CD4-positive, alpha-beta T cell treated with Interleukin-1 beta for 1 hour (primary cell): ENCODE measurements around the gene PAM.
A peak's percentile ranks its signal among the peaks of the same experiment; 100 is the strongest.

Source experiments
- DNase-seq, 2 donors: peaks; one replicate each; pipeline ENCODE4 v3.0.0-alpha.2; 2020 to 2022

The PAM gene

GRCh38 chr5:102782217-102782872 lies 27.2 kb downstream of the PAM start:
- no peak for DNase-seq

GRCh38 chr5:102787134-102787533 lies 32.0 kb downstream of the PAM start:
- DNase-seq: no peak

- DNase-seq: no peak
Measured at GRCh38 chr5:102788788-102789187, 33.7 kb downstream of the PAM start.

GRCh38 chr5:102789469-102789868 lies 34.4 kb downstream of the PAM start:
- DNase-seq: no peak

- no peak for DNase-seq
Measured at GRCh38 chr5:102790748-102791147, 35.6 kb downstream of the PAM start.

GRCh38 chr5:102792705-102793104 lies 37.6 kb downstream of the PAM start:
- peak in 1 of 2 donors; percentile 22 for DNase-seq

- no peak for DNase-seq
Measured at GRCh38 chr5:102794047-102794446, 38.9 kb downstream of the PAM start.

GRCh38 chr5:102794677-102795331 lies 39.7 kb downstream of the PAM start:
- no peak for DNase-seq

GRCh38 chr5:102795526-102795925 lies 40.4 kb downstream of the PAM start:
- DNase-seq: no peak

- no peak for DNase-seq
Measured at GRCh38 chr5:102796009-102796408, 40.9 kb downstream of the PAM start.

GRCh38 chr5:102796498-102796897 lies 41.4 kb downstream of the PAM start:
- DNase-seq: no peak

- DNase-seq: no peak
Measured at GRCh38 chr5:102797322-102797884, 42.3 kb downstream of the PAM start.

- DNase-seq: no peak
Measured at GRCh38 chr5:102798104-102798785, 43.1 kb downstream of the PAM start.

- DNase-seq: no peak
Measured at GRCh38 chr5:102799017-102799416, 43.9 kb downstream of the PAM start.

- no peak for DNase-seq
Measured at GRCh38 chr5:102800427-102800826, 45.3 kb downstream of the PAM start.

GRCh38 chr5:102801371-102801770 lies 46.3 kb downstream of the PAM start:
- peak; percentile 17 to 46 for DNase-seq

- no peak for DNase-seq
Measured at GRCh38 chr5:102802708-102803458, 47.8 kb downstream of the PAM start.

GRCh38 chr5:102807878-102808502 lies 52.9 kb downstream of the PAM start:
- DNase-seq: no peak

GRCh38 chr5:102809033-102809432 lies 53.9 kb downstream of the PAM start:
- DNase-seq: no peak

- no peak for DNase-seq
Measured at GRCh38 chr5:102811972-102812371, 56.9 kb downstream of the PAM start.

GRCh38 chr5:102813740-102814139 lies 58.6 kb downstream of the PAM start:
- DNase-seq: no peak

- DNase-seq: no peak
Measured at GRCh38 chr5:102815084-102815483, 60.0 kb downstream of the PAM start.
